NCI-H1694 (cell line): Measurements from ENCODE around the gene LZIC.

Experiments used
- DNase-seq: peaks from one replicate; lab custom pipeline; 2025; lab: John Stamatoyannopoulos, UW

LZIC gene

DNA sequence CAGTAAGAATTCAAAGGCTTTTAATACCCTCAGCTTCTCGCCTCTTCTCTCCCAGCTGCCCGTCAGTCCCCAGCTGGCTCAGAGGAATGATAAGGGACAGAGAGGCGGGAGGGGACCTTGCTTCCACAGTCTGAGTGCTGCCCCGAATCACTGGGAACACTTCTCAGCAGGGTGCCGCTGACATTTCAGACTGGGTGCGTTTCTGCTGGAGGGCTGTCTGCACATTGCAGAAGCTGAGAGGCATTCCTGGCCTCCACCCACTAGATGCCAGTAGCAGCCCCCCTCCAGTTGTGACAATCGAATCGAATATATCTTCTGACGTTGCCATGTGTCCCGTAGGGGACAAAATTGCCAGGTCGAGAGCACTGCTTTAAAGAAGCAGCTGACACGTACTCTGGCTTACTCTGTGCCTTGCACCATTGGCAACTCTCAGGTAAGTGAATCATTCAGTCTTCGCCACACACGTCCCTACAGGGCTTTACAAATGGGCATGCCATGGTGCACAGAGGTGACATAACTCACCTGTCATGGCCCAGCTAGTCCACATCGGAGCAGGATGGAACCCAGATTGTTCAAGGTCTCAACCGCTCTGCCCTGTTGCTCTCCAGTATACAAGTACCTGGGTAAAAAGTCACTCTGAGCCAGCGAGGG, 57.0 kb downstream of the LZIC start:
- DNase-seq = no peak

DNA sequence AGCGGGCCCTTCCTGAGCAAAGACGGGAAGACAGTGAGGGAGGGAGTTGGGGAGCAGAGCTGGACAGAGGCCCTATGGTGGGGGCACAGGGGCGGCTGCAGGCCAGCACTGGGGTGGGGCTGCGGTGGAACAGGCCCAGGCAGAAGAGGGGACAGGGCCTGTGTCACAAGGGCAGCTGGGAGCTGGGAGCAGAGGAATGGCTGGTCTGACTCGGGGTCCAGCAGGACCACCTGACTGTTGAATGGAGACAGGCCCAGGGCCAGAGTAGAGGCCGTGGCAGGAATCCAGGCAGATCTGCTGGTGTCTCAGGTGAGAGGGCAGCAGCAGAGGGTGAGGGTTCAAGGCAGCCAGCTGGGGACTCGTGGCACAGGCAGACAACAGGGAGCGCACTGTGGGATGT, 58.4 kb downstream of the LZIC start:
- DNase-seq = no peak

DNA sequence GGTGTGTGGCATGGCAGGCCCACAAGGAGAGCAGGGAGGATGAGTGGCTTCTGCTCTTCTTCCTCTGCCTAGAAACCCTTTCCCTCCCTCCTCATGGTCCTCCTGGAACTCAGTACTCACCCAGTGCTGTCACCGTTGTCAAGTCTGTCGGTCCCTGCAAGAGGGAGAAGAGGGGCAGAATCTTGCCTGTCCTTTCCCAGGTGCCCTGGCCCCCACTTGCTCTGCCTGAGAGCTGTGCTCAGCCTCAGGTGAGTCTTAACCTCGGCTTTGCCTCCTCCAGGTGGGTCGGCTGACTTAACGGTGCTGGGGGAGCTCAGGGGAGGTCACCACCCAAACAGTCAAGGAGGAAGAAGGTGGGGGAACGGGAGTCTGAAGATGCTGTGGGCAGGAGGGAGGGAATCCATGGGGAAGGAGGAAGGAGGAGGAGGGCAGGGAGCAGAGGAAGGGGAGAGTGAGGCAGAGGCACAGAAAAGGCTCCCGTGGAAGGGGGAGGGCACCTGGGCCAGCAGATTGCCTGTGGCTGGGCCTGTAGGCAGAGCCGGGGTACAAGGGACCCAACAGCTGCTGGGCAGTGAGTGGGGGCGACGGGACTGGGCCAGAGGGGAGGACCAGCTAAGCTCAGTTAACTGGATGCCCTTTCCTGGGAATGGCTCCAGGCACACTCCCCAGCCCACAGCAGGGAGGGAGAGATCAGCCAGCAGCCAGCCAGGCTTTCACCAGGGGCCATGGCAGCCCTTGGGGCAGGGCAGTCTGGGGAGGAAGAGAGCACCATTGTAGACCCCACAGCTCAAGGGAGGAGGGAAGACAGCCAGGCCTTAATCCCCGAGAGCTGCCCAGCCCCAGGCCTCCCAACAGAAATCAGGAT, 59.4 kb downstream of the LZIC start:
- no peak for DNase-seq

DNA sequence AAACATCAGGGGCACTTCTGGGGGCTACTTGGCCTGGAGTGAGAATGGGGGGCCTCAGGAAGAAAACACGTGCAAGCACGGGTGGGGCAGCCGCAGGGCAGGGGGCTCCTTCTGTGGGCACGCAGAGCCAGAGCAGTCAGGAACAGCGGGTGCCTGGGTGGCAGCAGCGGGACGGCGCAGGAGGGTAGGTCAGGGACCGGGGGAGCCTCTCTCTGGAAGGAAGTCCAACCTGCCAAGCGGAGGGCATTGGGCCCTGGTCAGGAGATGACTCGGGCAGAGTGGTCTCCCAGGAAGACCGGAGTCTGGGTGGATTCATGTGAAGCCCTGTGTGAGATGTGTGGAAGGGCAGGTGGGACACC, 60.3 kb downstream of the LZIC start:
- DNase-seq = no peak

DNA sequence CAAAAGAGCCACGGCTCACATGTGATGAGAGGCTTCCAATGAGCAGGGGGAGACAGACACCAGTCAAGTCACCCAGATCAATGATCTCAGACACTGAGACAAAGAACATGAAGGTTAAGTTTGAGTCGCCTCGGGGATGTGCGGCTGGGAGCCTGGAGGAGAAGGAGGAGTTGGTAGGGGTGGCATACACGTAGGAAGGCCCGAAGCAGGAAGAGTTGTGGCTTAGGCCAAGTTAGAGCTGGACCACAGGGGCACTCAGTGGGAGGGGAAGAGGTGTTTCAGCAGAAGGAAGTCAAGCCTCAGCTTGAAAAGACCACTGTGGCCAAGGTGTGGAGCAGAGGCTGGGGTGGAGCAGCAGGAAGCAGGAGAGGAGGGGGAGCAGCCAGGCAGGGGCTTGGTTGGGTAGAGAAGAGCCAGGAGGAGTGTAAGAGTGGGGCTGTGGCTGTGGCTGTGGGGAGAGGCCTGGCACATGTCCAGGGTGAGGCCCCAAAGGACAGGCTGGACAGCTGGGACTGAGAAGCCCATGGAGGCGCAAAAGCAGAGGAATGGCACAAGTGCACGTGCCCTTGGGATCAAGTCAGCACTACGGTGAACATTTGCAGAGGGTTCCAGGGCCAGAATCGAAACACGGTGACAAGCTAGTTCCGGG, 60.8 kb downstream of the LZIC start:
- no peak for DNase-seq

DNA sequence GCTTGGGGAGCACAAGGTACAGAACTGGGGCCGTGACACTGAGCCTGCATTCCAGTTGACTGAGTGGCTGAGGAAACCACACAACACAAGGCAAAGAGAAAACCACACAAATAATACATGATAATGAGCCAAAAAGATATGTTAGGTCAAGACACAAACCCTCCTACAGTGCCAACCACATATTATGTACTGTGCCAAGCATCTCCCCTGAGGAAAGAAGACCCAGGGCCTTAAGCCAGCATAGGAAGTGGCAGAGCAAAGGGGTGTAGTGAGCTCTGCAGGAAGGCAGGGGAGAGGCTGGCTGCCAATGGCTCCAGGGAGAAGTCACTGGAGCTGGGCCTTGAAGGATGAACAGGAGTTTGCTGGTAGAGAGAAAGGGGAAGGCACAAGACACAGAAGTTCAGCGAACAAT, 61.3 kb downstream of the LZIC start:
- no peak for DNase-seq
